SK-N-SH treated with all-trans-retinoic acid at 6 μM for 48 hours (cell line): ENCODE data around the gene GPC5.

Experiments used
- ATAC-seq: fragments of 200-7000 bp; cut with Tn5 transposase; 3 replicates; pipeline ENCODE4 v1.9.1; 2020; ENCODE audit warnings: mild to moderate bottlenecking, moderate library complexity
- CSDC2 ChIP-seq: fragments of 250-450 bp; sonication (Bioruptor Pico); IDR thresholded peaks from 2 replicates; pipeline ENCODE4 v1.5.0; 2020; ENCODE audit warnings: mild to moderate bottlenecking, moderate library complexity
- OSR1 ChIP-seq: fragments of 250-450 bp; sonication (Bioruptor Pico); IDR thresholded peaks from 2 replicates; pipeline ENCODE4 v1.8.0; 2022; ENCODE audit warnings: moderate library complexity, mild to moderate bottlenecking, inconsistent platforms
- TCF4 ChIP-seq: fragments of 250-450 bp; sonication (Bioruptor Pico); IDR thresholded peaks from 2 replicates; pipeline ENCODE4 v1.8.0; 2021; ENCODE audit warnings: mild to moderate bottlenecking, moderate library complexity, borderline replicate concordance
- ZC3H10 ChIP-seq: fragments of 250-450 bp; sonication (Bioruptor Pico); IDR thresholded peaks from 2 replicates; pipeline ENCODE4 v1.5.1; 2021; ENCODE audit warnings: mild to moderate bottlenecking, moderate library complexity
- TF ChIP-seq, protein P1 (sequence below): fragments of 250-450 bp; sonication (Bioruptor Pico); IDR thresholded peaks from 2 replicates; pipeline ENCODE4 v1.5.0; 2020; ENCODE audit warnings: mild to moderate bottlenecking, moderate library complexity
- TF ChIP-seq, protein P2 (sequence below): fragments of 250-450 bp; sonication (Bioruptor Pico); IDR thresholded peaks from 2 replicates; pipeline ENCODE4 v1.8.0; 2021; ENCODE audit warnings: low read depth, mild to moderate bottlenecking, moderate library complexity, borderline replicate concordance

The GPC5 gene

DNA sequence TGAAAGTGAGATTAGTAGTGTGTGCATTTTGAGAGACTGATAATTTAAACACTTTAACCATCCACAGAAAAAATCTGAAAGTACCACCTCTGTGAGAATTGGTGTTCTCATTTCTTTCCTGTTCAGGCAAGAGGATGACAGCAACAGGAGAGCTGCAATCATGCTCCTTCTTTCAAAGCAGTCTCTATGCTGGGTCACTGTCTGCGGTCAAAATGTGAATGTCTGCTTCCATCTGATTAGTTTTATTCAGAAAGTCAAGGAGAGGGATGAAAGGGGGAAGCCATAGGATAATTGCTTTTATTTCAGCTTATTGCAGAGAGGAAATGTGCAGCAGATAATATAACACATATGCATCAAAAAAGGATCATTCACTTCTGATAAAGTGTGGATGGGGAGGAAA is 1514.2 kb downstream of the GPC5 start (continued):
- TF ChIP-seq, protein P1, sequence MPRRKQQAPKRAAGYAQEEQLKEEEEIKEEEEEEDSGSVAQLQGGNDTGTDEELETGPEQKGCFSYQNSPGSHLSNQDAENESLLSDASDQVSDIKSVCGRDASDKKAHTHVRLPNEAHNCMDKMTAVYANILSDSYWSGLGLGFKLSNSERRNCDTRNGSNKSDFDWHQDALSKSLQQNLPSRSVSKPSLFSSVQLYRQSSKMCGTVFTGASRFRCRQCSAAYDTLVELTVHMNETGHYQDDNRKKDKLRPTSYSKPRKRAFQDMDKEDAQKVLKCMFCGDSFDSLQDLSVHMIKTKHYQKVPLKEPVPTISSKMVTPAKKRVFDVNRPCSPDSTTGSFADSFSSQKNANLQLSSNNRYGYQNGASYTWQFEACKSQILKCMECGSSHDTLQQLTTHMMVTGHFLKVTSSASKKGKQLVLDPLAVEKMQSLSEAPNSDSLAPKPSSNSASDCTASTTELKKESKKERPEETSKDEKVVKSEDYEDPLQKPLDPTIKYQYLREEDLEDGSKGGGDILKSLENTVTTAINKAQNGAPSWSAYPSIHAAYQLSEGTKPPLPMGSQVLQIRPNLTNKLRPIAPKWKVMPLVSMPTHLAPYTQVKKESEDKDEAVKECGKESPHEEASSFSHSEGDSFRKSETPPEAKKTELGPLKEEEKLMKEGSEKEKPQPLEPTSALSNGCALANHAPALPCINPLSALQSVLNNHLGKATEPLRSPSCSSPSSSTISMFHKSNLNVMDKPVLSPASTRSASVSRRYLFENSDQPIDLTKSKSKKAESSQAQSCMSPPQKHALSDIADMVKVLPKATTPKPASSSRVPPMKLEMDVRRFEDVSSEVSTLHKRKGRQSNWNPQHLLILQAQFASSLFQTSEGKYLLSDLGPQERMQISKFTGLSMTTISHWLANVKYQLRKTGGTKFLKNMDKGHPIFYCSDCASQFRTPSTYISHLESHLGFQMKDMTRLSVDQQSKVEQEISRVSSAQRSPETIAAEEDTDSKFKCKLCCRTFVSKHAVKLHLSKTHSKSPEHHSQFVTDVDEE (CRISPR knock-in tag), result no peak
- no peak for TF ChIP-seq OSR1 (CRISPR knock-in tag)

DNA sequence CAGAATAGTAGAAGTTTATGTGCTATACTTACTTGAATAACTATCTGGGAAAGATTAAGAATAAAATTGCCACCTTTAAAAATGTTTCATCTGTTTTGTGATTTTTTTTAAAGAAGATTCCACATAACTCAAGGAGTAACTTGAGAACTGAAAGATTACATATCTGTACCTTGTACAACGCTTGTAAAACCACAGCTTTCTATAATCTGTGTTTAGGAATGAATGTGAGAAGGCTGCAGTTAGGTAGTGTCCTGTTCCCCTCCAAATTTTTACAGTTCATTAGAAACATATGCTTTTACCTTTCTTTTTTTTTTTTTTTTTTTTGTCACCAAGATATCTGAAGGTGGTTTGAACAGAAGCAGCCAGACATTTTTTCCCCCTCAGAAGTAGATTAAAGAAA is 1515.4 kb downstream of the GPC5 start:
- TF ChIP-seq ZC3H10 (CRISPR knock-in tag), result no peak
- TF ChIP-seq TCF4 (CRISPR knock-in tag), result no peak
- TF ChIP-seq, protein P2, sequence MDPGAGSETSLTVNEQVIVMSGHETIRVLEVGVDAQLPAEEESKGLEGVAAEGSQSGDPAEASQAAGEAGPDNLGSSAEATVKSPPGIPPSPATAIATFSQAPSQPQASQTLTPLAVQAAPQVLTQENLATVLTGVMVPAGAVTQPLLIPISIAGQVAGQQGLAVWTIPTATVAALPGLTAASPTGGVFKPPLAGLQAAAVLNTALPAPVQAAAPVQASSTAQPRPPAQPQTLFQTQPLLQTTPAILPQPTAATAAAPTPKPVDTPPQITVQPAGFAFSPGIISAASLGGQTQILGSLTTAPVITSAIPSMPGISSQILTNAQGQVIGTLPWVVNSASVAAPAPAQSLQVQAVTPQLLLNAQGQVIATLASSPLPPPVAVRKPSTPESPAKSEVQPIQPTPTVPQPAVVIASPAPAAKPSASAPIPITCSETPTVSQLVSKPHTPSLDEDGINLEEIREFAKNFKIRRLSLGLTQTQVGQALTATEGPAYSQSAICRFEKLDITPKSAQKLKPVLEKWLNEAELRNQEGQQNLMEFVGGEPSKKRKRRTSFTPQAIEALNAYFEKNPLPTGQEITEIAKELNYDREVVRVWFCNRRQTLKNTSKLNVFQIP (CRISPR knock-in tag), result no peak
- TF ChIP-seq CSDC2 (CRISPR knock-in tag), result no peak
- TF ChIP-seq, all 23 proteins: peak for 0
- no peak for ATAC-seq
